B cell (primary cell): ENCODE measurements around the gene SHMT2. TPM values are rescaled to one million over a fixed set of nuclear protein-coding genes. Genes with fewer than 3 reads are reported as not detected.

ENCODE experiments used
- ATAC-seq: fragments of 200-7000 bp; cut with Tn5 transposase; one replicate; pipeline ENCODE4 v1.10.0; 2021; ENCODE audit warnings: low read depth, mild to moderate bottlenecking, moderate number of reproducible peaks, moderate library complexity
- CTCF ChIA-PET: fragments of 350-600 bp; sonication (Branson Sonifier 250); formaldehyde crosslinking; loops from one replicate; lab custom pipeline; 2021; ENCODE audit warnings: antibody characterized with exemption, inconsistent platforms; lab: Charles Lee
- POLR2A ChIA-PET: fragments of 350-600 bp; sonication (Branson Sonifier 250); formaldehyde crosslinking; loops from one replicate; lab custom pipeline; 2021; ENCODE audit warnings: antibody characterized with exemption; lab: Charles Lee
- DNase-seq: peaks from one replicate; pipeline ENCODE4 v3.0.0; 2013
- H2AFZ ChIP-seq: 2 replicates; pipeline ENCODE4 v1.6.1; 2012; ENCODE audit warnings: mild to moderate bottlenecking, low read depth, low read length; ENCODE audit not compliant: insufficient read depth, poor library complexity, severe bottlenecking
- H3K27ac ChIP-seq, 2 donors: 1 replicate in 1 of 2; 2 replicates in 1 of 2; pipeline ENCODE4 v1.5.1; 2012 to 2013; ENCODE audit warnings: low read length in 2 of 2, mild to moderate bottlenecking in 2 of 2, moderate library complexity in 1 of 2
- H3K27me3 ChIP-seq, 4 experiments: fragments of 200-600 bp in 1 of 4; sonication (generic) in 1 of 4; replicated peaks in 1 of 4; 1 replicate in 2 of 4; 2 replicates in 2 of 4; pipeline versions ENCODE4 v1.6.1 to v1.7.0; 2013 to 2016; ENCODE audit warnings: low read length in 3 of 4, mild to moderate bottlenecking in 2 of 4, mixed read lengths in 1 of 4, moderate library complexity in 1 of 4; ENCODE audit not compliant: insufficient read depth in 4 of 4, control insufficient read depth in 3 of 4; ENCODE audit errors: control extremely low read depth in 1 of 4
- H3K36me3 ChIP-seq, 2 experiments: replicated peaks in 1 of 2; 1 replicate in 1 of 2; 2 replicates in 1 of 2; pipeline versions ENCODE4 v1.6.1 to v1.7.1; 2013; ENCODE audit warnings: low read length in 1 of 2; ENCODE audit not compliant: insufficient read depth in 2 of 2, control insufficient read depth in 1 of 2; ENCODE audit errors: control extremely low read depth in 1 of 2, extremely low read depth in 1 of 2
- H3K4me1 ChIP-seq, 2 donors: fragments of 200-600 bp in 1 of 2; sonication (generic) in 1 of 2; 1 replicate in 1 of 2; 2 replicates in 1 of 2; pipeline versions ENCODE4 v1.5.1 to v1.6.1; 2013 to 2017; ENCODE audit warnings: low read length in 2 of 2; ENCODE audit not compliant: control insufficient read depth in 2 of 2, insufficient read depth in 2 of 2
- H3K4me2 ChIP-seq: replicated peaks from 2 replicates; pipeline ENCODE3; 2012; ENCODE audit warnings: mild to moderate bottlenecking, low read depth, low read length; ENCODE audit not compliant: poor library complexity, severe bottlenecking
- H3K4me3 ChIP-seq, 5 experiments: fragments of 200-600 bp in 1 of 5; sonication (generic) in 1 of 5; 1 replicate in 3 of 5; 2 replicates in 2 of 5; pipeline versions ENCODE4 v1.5.1 to v1.7.0; 2011 to 2016; ENCODE audit warnings: low read length in 4 of 5, mild to moderate bottlenecking in 4 of 5, low read depth in 2 of 5, control low read depth in 1 of 5, moderate library complexity in 1 of 5; ENCODE audit not compliant: insufficient read depth in 1 of 5; ENCODE audit errors: control extremely low read depth in 1 of 5, extremely low read depth in 1 of 5
- H3K79me2 ChIP-seq: fragments of 200-600 bp; sonication (generic); one replicate; pipeline ENCODE4 v1.6.0; 2016; ENCODE audit warnings: low read length; ENCODE audit not compliant: control insufficient read depth, insufficient read depth
- H3K9ac ChIP-seq: fragments of 200-600 bp; sonication (generic); 2 replicates; pipeline ENCODE4 v1.6.1; 2017; ENCODE audit warnings: mild to moderate bottlenecking, low read length, moderate library complexity
- H3K9me3 ChIP-seq, 3 donors: one replicate each; pipeline versions ENCODE4 v1.6.1 to v1.7.1; 2013; ENCODE audit warnings: low read length in 2 of 3; ENCODE audit not compliant: control insufficient read depth in 2 of 3, insufficient read depth in 1 of 3; ENCODE audit errors: control extremely low read depth in 1 of 3
- H4K20me1 ChIP-seq: 2 replicates; pipeline ENCODE4 v1.6.0; 2012; ENCODE audit warnings: mild to moderate bottlenecking, low read length; ENCODE audit not compliant: insufficient read depth, control insufficient read depth, poor library complexity, severe bottlenecking
- H3K27ac Mint-ChIP-seq: one replicate; pipeline ENCODE4 v1.8.0; 2021; ENCODE audit warnings: mixed read lengths
- H3K27me3 Mint-ChIP-seq: one replicate; pipeline ENCODE4 v1.8.0; 2021; ENCODE audit warnings: mixed read lengths
- H3K4me1 Mint-ChIP-seq: one replicate; pipeline ENCODE4 v1.8.0; 2021; ENCODE audit warnings: mixed read lengths
- H3K4me3 Mint-ChIP-seq: one replicate; pipeline ENCODE4 v1.8.0; 2021; ENCODE audit warnings: mixed read lengths
- H3K9me3 Mint-ChIP-seq: one replicate; pipeline ENCODE4 v1.8.0; 2022; ENCODE audit warnings: mixed read lengths; ENCODE audit not compliant: insufficient read depth
- EZH2 ChIP-seq: IDR thresholded peaks from 2 replicates; pipeline ENCODE4 v1.6.1; 2012; ENCODE audit warnings: borderline replicate concordance, low read depth, mild to moderate bottlenecking, moderate library complexity, low read length; ENCODE audit not compliant: insufficient read depth, poor library complexity, severe bottlenecking
- WGBS: methylation state at CpG from one replicate; pipeline ENCODE4 v1.1.5; 2013; ENCODE audit warnings: missing lambda C conversion rate; ENCODE audit not compliant: insufficient coverage; 5-methylcytosine and 5-hydroxymethylcytosine counted together
- intact Hi-C: fragments of 100-400 bp; cut with micrococcal nuclease; formaldehyde crosslinking; loops from one replicate; pipeline ENCODE4 v1.10.0; 2022
- polyA plus RNA-seq: library from polyadenylated mRNA; depleted of rRNA; stranded (reverse); fragments of >200 nt; gene quantifications from 2 replicates; pipeline ENCODE4 v1.2.3, GENCODE V29; 2012
- total RNA-seq, 2 donors: library from RNA; stranded (reverse); fragments of 120-200 nt in 1 of 2; gene quantifications; 1 replicate in 1 of 2; 2 replicates in 1 of 2; pipeline versions ENCODE4 v1.2.3 to v1.2.4, GENCODE V29; 2013 to 2022
- TF ChIP-seq, protein P1 (sequence below): fragments of 200-600 bp; IDR thresholded peaks from one replicate; pipeline ENCODE4 v1.8.0; 2022; ENCODE audit warnings: antibody characterized with exemption, mild to moderate bottlenecking

The SHMT2 gene
- total and polyA plus RNA-seq, 2 donors (not counting 1 experiment from before 2014, with no cell fraction given), result 166 to 236 TPM

DNA sequence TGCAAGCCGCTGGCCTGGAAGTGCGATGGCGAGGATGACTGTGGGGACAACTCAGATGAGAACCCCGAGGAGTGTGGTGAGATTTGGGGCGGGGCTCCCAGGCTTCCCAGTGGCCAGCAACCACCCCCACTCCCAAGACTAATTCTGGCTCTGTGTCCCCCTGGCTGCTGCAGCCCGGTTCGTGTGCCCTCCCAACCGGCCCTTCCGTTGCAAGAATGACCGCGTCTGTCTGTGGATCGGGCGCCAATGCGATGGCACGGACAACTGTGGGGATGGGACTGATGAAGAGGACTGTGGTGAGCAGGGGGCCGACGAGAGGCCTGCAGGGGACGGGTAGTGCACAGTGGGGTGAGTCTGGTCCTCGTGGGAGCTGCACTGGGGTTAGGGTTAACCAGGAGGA is 25.1 kb upstream of the SHMT2 start:
- POLR2A ChIA-PET, result no interaction called here
- Histone ChIP-seq H3K79me2 (no peaks in the 10 kb centered on the region), H3K4me2 (no peak overlapping the region), H3K36me3 (no peaks in the 10 kb centered on the region), H3K27me3 (no peaks in the 10 kb centered on the region), H3K4me3 (no peak overlapping the region), H3K9me3 (no peaks in the 10 kb centered on the region), H3K9ac (no peak overlapping the region), H3K4me1 (no peaks in the 10 kb centered on the region), H4K20me1 (no peaks in the 10 kb centered on the region), H3K27ac (no peak overlapping the region), H2AFZ (no peak overlapping the region)
- no peaks in the 10 kb centered on the region for H3K27me3 Mint-ChIP-seq
- H3K27ac Mint-ChIP-seq, result no peak overlapping the region
- CTCF ChIA-PET, result no interaction called here
- 91% methylated on average over 14 of the region's 19 CpGs for WGBS
- no peaks in the 10 kb centered on the region for H3K4me1 Mint-ChIP-seq
- intact Hi-C loops, result no loop called here
- no peaks in the 10 kb centered on the region for H3K9me3 Mint-ChIP-seq
- H3K4me3 Mint-ChIP-seq, result no peak overlapping the region
- DNase-seq (no peak), ATAC-seq (no peak)
- no peak for TF ChIP-seq EZH2
- TF ChIP-seq, protein P1, sequence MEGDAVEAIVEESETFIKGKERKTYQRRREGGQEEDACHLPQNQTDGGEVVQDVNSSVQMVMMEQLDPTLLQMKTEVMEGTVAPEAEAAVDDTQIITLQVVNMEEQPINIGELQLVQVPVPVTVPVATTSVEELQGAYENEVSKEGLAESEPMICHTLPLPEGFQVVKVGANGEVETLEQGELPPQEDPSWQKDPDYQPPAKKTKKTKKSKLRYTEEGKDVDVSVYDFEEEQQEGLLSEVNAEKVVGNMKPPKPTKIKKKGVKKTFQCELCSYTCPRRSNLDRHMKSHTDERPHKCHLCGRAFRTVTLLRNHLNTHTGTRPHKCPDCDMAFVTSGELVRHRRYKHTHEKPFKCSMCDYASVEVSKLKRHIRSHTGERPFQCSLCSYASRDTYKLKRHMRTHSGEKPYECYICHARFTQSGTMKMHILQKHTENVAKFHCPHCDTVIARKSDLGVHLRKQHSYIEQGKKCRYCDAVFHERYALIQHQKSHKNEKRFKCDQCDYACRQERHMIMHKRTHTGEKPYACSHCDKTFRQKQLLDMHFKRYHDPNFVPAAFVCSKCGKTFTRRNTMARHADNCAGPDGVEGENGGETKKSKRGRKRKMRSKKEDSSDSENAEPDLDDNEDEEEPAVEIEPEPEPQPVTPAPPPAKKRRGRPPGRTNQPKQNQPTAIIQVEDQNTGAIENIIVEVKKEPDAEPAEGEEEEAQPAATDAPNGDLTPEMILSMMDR, result no peak

- Histone ChIP-seq H3K27me3 (no peaks in the 10 kb centered on the region), H3K36me3 (no peaks in the 10 kb centered on the region), H3K9me3 (no peaks in the 10 kb centered on the region), H3K4me2 (no peak overlapping the region), H2AFZ (no peak overlapping the region), H3K27ac (no peak overlapping the region), H3K4me1 (no peaks in the 10 kb centered on the region), H4K20me1 (no peaks in the 10 kb centered on the region), H3K4me3 (no peak overlapping the region), H3K79me2 (no peaks in the 10 kb centered on the region), H3K9ac (no peak overlapping the region)
- 96% methylated on average over 26 of the region's 26 CpGs for WGBS
- Mint-ChIP-seq H3K9me3 (no peaks in the 10 kb centered on the region), H3K27ac (no peak overlapping the region), H3K4me1 (no peaks in the 10 kb centered on the region), H3K27me3 (no peaks in the 10 kb centered on the region), H3K4me3 (no peak overlapping the region)
- POLR2A ChIA-PET, result no interaction called here
- intact Hi-C loops, result no loop called here
- ATAC-seq, result no peak
- DNase-seq, result no peak
- CTCF ChIA-PET, result no interaction called here
- TF ChIP-seq, protein P1, result no peak
- TF ChIP-seq EZH2, result no peak
Measured at GRCh38 chr12:57205186-57205585, 24.3 kb upstream of the SHMT2 start.
